HEK293 (cell line): ENCODE results near the gene RGS8.

Source experiments
- CTCF ChIP-seq: fragments of 450-650 bp; formaldehyde crosslinking; IDR thresholded peaks from 2 replicates; pipeline ENCODE4 v1.5.1; 2016; ENCODE audit warnings: missing biosample characterization, missing genetic modification characterization
- PBX3 ChIP-seq: sonication (generic); formaldehyde crosslinking; IDR thresholded peaks from 2 replicates; pipeline ENCODE4 v1.8.1; 2022; ENCODE audit warnings: mild to moderate bottlenecking, moderate library complexity, missing genetic modification reagents
- TCF7L2 ChIP-seq: IDR thresholded peaks from 2 replicates; pipeline ENCODE4 v1.6.1; 2011; ENCODE audit warnings: low read depth, mild to moderate bottlenecking, inconsistent platforms, low read length, moderate library complexity, borderline replicate concordance
- TRIM28 ChIP-seq: IDR thresholded peaks from 2 replicates; pipeline ENCODE4 v1.6.1; 2011; ENCODE audit warnings: low read length, control low read depth, borderline replicate concordance
- ZNF138 ChIP-seq: fragments of 450-650 bp; formaldehyde crosslinking; IDR thresholded peaks from 2 replicates; pipeline ENCODE4 v1.5.1; 2016; ENCODE audit warnings: missing biosample characterization, missing genetic modification characterization, borderline replicate concordance
- ZNF239 ChIP-seq: fragments of 450-650 bp; formaldehyde crosslinking; IDR thresholded peaks from 2 replicates; pipeline ENCODE4 v1.5.1; 2016; ENCODE audit warnings: missing biosample characterization, missing genetic modification characterization
- ZNF639 ChIP-seq: fragments of 450-650 bp; formaldehyde crosslinking; IDR thresholded peaks from 2 replicates; pipeline ENCODE4 v1.5.1; 2016; ENCODE audit warnings: missing biosample characterization, missing genetic modification characterization
- ZNF658 ChIP-seq: fragments of 450-650 bp; formaldehyde crosslinking; IDR thresholded peaks from 2 replicates; pipeline ENCODE4; 2016; ENCODE audit warnings: missing biosample characterization, missing genetic modification characterization
- ZNF677 ChIP-seq: fragments of 450-650 bp; IDR thresholded peaks from 2 replicates; pipeline ENCODE4 v1.5.0; 2018; ENCODE audit warnings: missing biosample characterization, mild to moderate bottlenecking, missing genetic modification characterization, moderate library complexity

- TF ChIP-seq CTCF (no peak), ZNF239 (tag by site-specific recombination) (no peak), PBX3 (no peak), ZNF658 (tag by site-specific recombination) (no peak), TRIM28 (no peak), ZNF639 (tag by site-specific recombination) (no peak), ZNF138 (tag by site-specific recombination) (no peak), TCF7L2 (no peak), ZNF677 (tag by site-specific recombination) (no peak)
Observed at GRCh38 chr1:182725259-182726255, 41.2 kb upstream of the RGS8 start.
